Ectodermal cell (in vitro differentiated cells): Measurements from ENCODE around the gene JPH3.

Experiments
- H3K27ac ChIP-seq: 2 replicates; pipeline ENCODE4 v1.7.0; 2013; ENCODE audit warnings: mild to moderate bottlenecking, low read depth, low read length; ENCODE audit not compliant: insufficient read depth, poor library complexity, severe bottlenecking
- H3K27me3 ChIP-seq: 2 replicates; pipeline ENCODE4 v1.7.0; 2013; ENCODE audit warnings: mild to moderate bottlenecking, low read length; ENCODE audit not compliant: insufficient read depth, control insufficient read depth, poor library complexity, severe bottlenecking
- H3K36me3 ChIP-seq: one replicate; pipeline ENCODE4 v1.7.0; 2013; ENCODE audit warnings: low read length; ENCODE audit not compliant: control insufficient read depth, insufficient read depth
- H3K4me1 ChIP-seq: one replicate; pipeline ENCODE4 v1.7.0; 2013; ENCODE audit warnings: low read length; ENCODE audit not compliant: control insufficient read depth, insufficient read depth
- H3K4me3 ChIP-seq: 2 replicates; pipeline ENCODE4 v1.7.0; 2013; ENCODE audit warnings: low read depth, low read length, control low read depth; ENCODE audit not compliant: insufficient read depth
- H3K9me3 ChIP-seq: 2 replicates; pipeline ENCODE4 v1.7.0; 2013; ENCODE audit warnings: mild to moderate bottlenecking, low read length, moderate library complexity; ENCODE audit not compliant: control insufficient read depth
- WGBS, 2 experiments: methylation state at CpG; one replicate each; pipeline ENCODE4 v1.1.7; 2013; ENCODE audit warnings: missing lambda C conversion rate in 2 of 2; 5-methylcytosine and 5-hydroxymethylcytosine counted together

JPH3 gene

DNA sequence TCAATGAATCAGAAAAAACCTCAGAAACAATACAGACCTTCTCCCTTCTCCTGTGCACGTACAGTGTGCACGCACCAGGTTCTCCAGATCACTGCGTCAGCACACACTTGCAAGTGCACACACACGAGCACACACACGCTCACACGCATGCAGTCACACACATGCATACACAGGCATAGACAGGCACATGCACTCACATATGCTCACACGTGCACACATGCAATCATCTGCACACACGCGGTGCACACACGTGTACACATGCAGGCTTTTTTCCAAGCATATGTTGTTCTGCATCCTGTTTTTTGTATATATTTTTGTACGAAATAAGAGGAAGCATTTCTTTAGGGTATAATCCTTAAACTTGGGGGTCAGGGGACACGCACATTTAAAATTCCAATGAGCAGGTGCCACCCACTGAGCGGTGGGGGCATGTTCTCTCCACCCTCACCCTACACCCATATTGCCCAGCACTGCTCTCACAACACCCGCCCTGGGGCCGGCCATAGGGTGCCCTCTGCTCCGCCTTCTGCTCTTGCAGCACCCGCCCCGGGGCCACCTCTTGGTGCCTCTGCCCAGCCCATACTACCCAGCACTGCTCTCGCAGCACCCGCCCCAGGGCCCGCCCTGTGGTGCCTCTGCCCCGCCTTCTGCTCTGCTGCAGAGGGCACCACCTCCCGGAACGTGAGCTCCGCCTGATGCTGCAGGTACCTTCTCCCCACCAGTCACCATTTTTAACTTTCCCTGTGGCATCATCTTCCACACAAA, 142.6 kb downstream of the JPH3 start:
- Histone ChIP-seq H3K27ac (no peak overlapping the region), H3K27me3 (no peaks in the 10 kb centered on the region), H3K36me3 (peaks cover 26% of the 10 kb centered on the region), H3K4me3 (no peak overlapping the region), H3K4me1 (no peaks in the 10 kb centered on the region), H3K9me3 (no peaks in the 10 kb centered on the region)
- 94 to 95% methylated on average over 25 of the region's 25 CpGs for WGBS, 2 experiments

GRCh38 chr16:87746178-87746577, 143.9 kb downstream of the JPH3 start:
- Histone ChIP-seq H3K9me3 (no peaks in the 10 kb centered on the region), H3K36me3 (peaks cover 30% of the 10 kb centered on the region), H3K27ac (no peak overlapping the region), H3K4me3 (no peak overlapping the region), H3K4me1 (no peaks in the 10 kb centered on the region), H3K27me3 (no peaks in the 10 kb centered on the region)
- 94 to 97% methylated on average over 8 of the region's 8 CpGs for WGBS, 2 experiments
